Dermis blood vessel endothelial cell (primary cell): ENCODE results near the gene MAP2K7. TPM values are rescaled to one million over a fixed set of nuclear protein-coding genes. Genes with fewer than 3 reads are reported as not detected.
A peak's percentile ranks its signal among the peaks of the same experiment; 100 is the strongest.
"Not testable (repeated sequence)": the region's sequence is repeated elsewhere in the genome, so short reads cannot be mapped to it uniquely, and the experiment has no call there.

Source experiments
- DNase-seq: peaks from one replicate; pipeline ENCODE4 v3.0.0; 2010
- total RNA-seq: library from RNA; depleted of rRNA; stranded (reverse); fragments of >200 nt; gene quantifications from 2 replicates; pipeline ENCODE4 v1.2.3, GENCODE V29; 2014

MAP2K7 gene
- total RNA-seq, 1 donor from 2014 or later = 10.4 TPM

DNA sequence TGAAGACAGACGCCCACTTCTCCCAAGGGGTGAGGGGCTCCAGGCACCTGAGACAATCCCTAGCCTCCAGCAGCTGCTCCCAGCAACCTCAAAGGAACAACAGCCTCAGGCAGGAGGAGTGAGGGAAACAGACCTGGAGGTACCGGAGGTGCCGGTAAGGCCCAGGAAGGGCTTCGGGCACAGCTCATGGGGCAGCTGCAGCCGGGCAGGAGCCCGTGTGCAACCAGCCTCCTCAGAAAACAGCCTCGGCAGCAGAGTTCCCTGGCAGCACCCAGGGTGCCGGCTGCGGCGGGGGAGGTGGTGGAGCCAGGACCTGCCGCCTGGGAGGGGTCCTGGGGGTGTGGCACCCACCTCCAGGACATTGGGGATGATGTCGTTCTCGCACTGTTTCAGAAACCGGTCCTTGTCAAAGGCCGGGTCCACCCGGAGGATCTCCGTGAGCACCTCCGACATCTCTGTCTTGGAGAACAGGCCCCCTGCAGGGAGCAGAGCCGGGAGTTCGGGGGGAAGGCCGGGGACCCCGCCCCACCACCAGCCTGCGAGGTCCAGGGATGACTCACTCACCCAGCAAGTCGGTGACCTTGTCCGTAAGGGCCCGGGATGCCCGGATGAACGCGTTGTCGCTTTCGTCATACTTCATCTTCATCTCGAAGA is 28.7 kb downstream of the MAP2K7 start:
- no peak for DNase-seq

DNA sequence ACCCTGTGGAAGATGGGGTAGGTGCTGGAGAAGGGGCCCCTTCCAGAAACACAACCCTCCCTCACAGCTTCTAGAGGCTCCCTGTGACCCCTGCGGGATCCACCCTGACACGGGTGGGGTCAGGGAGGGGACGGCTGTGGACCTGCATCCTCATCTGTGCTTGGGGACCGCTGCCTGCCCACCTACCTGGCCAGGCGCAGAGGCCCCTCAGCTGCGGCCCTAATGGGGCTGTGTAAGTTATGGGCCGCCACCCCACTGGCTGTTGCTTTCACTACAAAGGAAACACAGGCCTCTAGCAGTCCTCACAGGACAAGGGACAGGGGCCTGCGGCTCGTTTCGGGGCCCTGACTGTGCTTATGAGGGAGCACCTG is 29.2 kb downstream of the MAP2K7 start:
- no peak for DNase-seq

DNA sequence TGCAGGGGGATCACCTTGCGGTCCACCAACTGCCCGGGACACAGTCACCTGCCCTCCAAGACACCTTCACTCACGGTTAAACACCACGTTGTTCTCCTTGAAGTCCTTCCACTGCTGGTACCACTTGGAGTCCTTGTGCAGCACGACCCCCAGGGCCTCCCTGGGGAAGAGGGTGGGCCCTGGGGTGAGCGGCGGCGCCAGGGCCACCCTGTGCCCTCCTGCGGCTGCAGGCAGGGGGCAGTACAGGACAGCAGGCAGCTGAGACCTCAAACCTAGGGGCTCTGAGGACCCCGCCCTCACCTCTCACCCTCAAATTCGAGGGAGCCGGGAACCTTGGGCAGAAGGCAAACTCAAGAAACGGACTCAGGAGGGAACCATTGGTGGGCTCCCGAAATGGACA is 29.7 kb downstream of the MAP2K7 start:
- no peak for DNase-seq

DNA sequence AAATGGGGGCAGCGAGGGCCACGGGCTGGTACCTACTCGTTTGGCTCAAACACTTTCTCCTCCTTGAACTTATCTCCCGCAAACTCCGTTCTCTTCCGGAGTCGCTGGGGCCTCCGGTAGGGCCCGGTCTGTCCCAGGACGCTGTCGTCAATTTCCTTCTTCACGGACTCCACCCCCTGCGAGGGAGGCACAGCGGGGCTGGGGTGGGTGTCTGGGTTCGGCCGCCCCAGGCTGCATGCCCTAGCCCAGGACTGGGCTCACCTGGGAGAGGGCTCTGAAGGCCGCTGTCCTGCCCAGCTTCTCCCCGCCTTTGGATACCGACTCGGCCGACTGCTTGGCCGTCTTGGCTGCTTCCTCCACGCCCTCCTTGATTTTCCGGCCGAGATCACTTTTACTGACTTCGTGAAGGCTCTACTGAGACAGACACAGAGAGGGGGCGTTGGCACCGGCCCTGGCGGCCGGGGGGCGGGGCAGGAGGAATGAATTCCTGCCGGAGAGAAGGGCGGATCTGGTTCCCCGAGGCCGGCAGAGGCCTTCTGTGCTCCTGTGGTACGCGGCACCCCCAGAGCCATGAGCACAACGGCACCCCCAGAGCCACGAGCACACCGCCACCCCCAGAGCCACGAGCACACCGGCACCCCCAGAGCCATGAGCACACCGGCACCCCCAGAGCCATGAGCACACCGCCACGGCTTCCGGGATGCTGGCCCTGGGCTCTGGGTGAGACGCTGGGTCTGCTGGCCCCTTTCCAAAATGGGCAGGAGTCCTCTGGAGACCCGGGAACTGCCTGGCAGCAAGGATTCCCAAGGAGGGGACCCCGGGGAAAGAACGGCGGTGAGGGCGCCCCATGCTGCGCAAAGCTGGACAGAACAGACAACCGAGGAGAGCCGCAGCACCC is 30.4 kb downstream of the MAP2K7 start:
- no peak for DNase-seq

DNA sequence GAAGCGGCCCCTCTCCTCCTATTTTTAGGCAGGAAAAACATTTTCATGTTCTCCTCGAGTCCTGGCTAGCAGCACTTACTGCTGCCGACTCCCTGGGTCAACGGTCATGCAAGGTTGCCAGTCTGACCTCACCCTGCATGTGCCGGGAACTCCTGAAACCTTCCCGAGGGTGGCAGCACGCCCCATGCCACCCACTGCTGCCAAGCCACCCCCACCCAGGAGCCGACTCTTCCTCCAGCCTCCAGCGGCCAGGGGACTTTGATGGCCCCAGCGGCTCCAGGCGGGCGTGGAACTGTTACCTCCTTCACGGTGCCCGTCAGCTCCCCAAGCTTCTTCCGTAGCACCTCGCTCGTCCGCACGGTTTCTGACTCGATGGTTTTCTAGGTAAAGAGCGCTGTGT is 31.1 kb downstream of the MAP2K7 start:
- DNase-seq = no peak

DNA sequence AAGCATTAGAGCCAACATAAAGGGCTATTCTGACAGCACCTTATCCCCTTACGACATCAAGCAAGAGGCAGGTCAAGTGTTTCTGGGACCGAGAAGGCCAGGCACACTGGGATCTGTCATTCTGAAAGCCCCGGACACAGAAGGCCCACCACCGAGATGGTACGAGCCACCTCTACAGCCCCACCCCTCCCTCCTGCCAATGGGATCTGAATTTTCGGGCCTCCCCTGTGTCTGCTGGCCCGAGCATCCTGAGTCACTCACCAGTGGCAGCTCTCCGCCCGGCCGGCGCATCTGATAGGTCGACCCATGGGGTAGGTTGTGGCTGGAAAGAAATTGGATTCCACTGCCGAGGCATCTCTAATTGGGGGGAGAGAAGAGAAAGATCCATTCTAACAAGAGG is 37.2 kb downstream of the MAP2K7 start:
- no peak for DNase-seq

DNA sequence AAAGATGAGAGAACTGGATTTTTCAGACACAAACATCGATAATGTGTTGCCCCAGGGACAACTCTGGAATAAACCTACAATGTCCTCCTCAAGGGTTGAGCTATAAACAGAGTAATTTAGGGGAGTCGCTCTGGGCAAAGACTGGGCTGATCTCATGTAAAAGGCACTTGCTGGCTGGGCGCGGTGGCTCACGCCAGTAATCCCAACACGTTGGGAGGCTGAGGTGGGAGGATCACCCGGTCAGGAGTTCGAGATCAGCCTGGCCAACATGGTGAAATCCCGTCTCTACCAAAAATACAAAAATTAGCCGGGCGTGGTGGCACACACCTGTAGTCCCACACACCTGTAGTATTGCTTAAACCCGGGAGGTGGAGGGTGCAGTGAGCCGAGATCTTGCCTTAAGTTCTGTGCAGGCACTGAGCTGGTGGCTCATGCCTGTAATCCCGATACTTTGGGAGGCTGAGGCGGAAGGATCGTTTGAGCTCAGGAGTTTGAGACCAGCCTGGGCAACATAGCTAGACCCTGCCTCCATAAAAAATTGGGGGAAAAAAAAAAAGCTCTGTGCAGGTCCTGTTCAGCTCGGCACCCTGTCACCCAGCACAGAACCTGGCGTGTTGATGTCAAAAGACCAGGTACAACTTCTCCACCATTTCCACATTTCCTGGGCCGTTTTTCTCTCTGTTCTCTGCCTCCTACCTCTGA is 38.4 kb downstream of the MAP2K7 start:
- no peak for DNase-seq

DNA sequence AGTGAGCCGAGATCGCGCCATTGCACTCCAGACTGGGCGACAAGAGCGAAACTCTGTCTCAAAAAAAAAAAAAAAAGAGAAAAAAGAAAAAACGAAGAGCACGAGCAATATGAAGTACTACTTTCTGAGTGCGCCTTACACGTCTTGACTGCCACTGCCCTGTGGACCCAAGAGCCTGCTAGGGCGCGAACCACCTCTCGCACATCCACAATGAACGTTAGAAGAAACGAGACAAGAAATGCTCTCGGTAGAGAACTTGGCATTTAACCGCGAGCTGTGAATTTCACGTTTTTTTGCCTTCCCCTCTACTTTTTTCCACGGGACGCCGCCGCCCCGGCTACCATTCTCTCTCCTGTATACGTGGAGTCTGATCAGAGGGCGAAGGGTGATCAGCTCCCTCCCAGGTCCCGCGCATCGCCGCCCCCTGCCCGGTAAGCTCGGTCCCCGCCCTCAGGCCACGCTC is 39.3 kb downstream of the MAP2K7 start:
- peak; percentile 17 for DNase-seq

DNA sequence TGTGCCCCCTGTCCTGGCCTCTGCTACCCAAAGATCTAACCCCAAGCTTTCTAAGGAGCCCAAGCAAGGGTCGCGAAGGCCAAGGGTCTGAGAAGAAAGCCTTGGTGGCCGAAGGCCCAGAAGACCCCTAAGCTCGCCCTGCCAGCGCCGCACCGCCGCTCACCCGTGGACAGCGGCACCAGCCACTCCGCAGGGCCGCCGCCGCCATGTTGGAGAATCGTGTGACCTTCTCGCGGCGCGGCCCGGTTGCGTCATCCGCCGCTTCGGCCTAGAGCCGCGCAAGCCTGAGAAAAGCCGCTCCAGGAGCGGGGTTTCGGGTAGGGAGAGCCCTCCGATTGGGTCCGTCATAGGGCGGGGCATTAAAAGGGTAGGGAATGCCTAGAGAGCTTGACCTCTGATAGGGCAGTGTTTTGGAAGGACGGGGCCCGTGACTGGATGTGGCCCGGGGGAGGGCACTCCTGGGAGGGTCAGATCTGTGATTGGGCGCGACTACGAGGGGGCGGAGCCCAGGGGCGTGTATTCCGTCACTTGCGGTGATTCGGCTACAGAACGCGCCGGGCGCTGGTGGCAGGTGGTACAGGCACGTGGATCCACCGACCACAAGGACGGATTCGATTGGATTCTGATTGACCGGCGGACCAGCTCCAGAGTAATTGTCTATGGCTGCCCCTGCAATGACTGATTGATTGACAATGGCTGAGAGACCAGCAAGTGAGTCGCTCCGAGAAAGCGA is 39.9 kb downstream of the MAP2K7 start, which contains the start of gene TIMM44:
Gene TIMM44 (minus strand): TSS at position 223 of the 733 bp plus-strand sequence. CDS start 15 bp downstream, at position 208.
- peak; percentile 99 for DNase-seq

DNA sequence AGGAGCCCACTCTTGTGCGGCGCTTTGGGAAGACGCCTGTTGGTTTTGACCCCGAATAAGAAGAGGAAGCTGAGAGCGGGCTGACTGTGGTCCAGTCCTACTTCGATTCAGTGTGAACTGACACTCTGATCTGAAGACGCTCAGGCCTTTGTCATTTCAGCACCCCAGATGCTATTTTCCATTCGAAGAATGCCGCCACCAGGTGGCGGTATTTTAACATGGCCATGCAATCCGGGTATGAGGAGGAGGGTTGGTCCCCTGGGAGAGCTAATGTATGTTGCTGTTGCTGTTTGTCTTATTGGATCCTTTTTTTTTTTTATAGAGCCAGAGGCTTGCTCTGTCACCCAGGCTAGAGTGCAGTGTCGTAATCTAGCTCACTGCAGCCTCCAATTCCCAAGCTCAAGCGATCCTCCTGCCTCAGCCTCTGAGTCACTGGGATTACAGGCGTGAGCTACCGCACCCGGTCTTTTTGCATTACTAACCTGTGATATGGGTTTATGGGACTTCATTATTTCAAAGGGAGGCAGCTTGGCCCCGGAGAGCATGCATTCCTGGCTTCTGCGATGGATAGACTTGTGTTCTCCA is 40.6 kb downstream of the MAP2K7 start:
- peak; percentile 92 for DNase-seq

DNA sequence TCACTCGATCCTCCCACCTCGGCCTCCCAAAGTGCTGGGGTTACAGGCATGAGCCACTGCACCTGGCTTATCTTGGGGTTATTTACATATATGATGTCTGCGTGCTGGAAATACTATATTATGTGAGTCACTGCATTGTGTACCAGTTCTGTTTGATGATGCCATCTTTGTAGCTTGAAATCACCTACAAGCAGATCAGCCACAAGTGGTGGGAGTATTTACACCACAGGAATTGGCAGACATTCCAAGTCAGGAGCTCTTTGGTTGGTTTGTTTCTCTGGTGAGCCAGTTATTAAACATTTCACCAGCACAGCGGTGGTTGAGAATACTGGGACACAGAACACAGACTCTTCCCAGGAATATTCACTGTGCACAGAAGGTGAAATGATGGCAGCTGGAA is 44.3 kb downstream of the MAP2K7 start:
- DNase-seq = no peak

DNA sequence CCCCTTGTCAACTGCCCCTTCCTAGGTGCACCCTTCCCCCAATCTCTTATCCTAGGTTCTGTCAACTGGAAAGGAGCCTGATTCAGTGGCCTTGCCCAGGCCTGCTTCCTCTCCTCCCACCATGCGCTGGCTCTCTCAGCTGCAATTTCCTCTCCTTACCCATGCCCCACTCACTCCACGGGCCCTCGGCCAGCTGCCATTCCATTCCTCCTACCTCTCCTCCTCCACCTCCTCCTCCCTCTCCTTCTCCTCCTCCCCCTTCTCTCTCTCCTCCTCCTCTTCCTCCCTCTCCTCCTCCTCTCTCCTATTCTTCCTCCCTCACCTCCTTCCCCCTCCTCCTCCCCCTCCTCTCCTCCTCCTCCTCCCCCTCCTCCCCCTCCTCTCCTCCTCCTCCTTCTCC is 49.4 kb downstream of the MAP2K7 start:
- peak; percentile 58 for DNase-seq

DNA sequence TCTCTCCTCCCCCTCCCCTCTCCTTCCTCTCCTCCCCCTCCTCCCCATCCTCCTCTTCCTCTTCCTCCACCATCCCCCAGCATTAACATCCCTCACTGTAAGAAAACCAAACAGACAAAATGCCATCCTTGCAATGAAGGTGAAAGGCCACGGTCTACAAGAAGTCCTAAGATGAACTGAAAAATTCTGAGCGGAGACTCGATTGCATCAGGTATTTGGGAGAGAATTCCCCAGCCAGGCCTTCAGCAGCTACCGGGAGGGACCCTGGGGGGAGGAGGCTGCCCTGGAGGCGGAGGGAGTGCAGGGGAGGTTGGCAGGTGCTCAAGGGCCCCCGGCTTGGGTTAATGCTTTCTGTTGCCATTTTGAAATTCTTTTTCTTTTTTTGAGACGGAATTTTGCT is 49.9 kb downstream of the MAP2K7 start:
- no peak for DNase-seq

DNA sequence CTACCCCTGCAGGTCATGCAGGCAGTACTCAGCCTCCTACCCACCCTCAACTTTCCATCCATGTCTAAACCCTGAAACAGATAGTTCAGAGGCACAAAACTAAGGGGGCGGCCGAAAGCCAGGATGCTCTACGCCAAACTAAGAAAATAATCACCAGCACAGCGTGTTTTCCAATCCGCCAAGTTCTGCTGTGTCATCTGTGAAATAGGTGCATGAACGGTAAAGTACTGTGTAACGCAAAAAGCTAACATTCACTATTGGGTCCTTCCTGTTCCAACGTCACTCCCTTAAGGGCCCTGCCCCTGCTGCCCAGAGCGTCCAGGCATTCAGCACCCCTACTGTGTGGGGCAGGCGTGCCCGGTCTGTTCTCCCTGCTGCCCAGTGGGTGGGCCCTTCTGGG is 52.0 kb downstream of the MAP2K7 start:
- no peak for DNase-seq

DNA sequence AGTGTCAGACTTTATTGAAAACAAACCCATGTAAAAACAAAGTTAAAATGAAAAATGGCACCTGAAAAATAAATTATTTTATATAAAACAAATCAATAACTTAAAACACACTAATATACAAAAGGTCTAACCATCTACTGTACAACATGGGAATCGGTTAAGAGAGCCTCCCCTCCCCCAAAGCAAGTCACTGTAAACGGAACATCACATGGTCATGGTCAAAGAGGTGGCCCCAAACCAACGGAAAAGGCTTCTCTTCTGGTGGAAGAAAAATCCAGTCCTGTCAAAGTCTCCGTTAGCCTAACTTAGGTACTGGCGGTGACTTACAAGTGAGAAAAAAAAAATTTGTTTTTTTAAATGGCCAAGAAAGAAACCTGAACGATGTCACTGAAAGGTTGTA is 55.5 kb downstream of the MAP2K7 start:
- DNase-seq = no peak

DNA sequence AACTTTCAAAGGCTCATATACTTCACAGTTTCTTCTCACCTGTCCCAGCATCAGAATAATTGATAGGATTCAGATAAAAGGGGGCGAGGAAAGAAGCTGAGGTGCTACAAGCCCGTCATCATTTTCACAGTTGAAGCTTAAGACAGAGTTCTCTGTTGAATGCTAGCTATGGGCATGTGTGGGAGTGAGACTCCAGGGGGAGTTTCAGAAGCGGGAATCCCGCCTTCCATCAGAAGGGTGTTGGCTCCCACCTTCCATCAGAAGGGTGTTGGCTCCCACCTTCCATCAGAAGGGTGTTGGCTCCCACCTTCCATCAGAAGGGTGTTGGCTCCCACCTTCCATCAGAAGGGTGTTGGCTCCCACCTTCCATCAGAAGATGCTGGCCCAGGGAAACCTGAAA is 57.4 kb downstream of the MAP2K7 start:
- DNase-seq = not testable (repeated sequence)

DNA sequence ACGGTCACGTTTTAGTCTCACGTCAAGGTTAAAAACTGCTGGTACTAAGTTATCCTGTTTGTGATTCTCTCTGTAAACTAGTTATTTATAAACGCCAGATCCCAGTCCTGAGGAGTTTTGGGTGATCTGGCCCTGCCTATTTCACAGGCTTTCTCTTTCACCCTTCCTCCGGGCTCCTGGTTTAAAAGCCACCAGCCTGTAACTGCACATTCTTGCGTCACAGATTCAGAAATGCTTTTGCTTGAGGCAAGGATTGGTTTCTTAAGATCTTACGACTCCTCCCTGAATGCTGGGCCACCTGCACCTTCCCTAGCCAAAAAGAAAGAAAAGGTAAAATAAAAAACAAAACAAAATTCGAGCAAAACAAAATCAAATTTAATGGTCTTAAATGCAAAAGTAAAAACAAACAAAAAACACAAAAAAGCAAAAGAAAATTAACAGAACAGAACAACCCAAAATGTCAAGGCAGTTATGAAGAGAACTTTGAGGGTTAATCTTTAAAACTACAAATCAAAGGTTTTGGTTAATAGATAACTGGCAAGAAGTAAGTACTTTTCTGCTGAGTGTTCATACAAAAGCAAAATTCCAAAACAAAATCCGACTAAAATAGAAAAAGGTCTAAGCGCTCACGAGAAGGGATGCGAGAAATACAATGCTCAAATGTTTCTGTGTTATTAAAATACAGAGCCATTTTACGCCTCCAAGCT is 58.4 kb downstream of the MAP2K7 start:
- no peak for DNase-seq

DNA sequence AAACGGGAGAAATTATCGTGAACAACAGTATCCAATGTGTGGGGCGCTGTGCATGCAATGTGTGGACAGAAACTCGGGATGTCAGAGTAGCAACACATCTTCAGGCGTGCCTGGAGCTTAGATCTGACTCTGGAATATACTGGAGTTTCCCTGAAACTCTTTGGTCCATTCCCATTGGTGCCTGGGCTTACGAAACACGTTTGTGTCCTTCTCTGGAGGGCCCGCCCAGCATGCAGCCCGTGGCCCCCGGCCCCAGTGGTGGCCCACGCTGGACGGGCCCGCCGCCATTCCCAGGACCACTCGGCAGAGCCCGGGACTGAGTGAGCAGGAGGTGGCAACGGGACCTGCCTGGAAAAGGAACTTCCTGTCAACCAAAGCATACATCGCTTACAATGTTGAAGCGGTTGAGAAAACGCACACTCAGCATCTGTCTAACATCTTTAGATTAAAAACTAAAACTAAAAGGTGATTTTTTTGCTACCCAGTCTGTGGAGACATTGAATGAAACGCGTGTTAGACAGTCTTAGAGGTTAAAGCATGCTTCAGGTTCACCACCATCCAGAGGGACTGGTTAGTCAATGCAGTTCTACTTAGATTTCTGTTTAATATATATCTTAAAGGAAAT is 59.1 kb downstream of the MAP2K7 start:
- no peak for DNase-seq

DNA sequence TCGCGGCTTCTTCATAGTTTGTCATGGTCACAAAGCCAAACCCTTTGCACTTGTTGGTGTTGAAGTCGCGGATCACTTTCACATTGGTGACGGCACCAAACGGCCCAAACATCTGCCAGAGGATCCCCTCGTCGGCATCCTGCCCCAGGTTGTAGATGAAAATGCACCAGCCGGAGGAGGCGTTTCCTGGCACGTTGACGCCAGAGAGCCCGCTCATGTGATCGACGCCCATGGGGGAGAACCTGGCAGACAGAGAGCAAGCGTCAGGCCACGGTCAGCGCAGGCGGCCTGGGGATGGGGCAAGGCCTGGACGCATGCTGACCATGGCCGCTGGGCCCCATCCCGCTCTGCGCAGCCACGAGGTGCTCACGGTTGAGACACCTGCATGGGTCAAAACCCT is 59.9 kb downstream of the MAP2K7 start:
- DNase-seq = no peak
